Transverse colon (tissue), 4 donors: Measurements from ENCODE around the gene FAM13C.

Experiments
- CTCF ChIP-seq, 5 experiments: fragments of 200-600 bp in 3 of 5; fragments of 450-650 bp in 2 of 5; sonication (generic) in 3 of 5; IDR thresholded peaks; 1 replicate in 2 of 5; 2 replicates in 3 of 5; pipeline ENCODE4 v1.5.1; 2016 to 2017; ENCODE audit warnings: antibody characterized with exemption in 5 of 5, inconsistent platforms in 3 of 5, mild to moderate bottlenecking in 2 of 5, moderate library complexity in 1 of 5
- POLR2A ChIP-seq: fragments of 450-650 bp; IDR thresholded peaks from one replicate; pipeline ENCODE4 v1.6.1; 2016; ENCODE audit warnings: antibody characterized with exemption, mild to moderate bottlenecking, moderate library complexity
- POLR2AphosphoS5 ChIP-seq, 3 donors: sonication (generic); formaldehyde crosslinking; IDR thresholded peaks; one replicate each; pipeline ENCODE4 v1.6.1; 2016; ENCODE audit warnings: antibody characterized with exemption in 3 of 3

GRCh38 chr10:59227136-59227673 lies 135.1 kb downstream of the FAM13C start:
- TF ChIP-seq POLR2AphosphoS5 (IDR thresholded peaks at IDR 0.05) (no peak), CTCF (IDR thresholded peaks at IDR 0.05) (no peak), POLR2A (no peak)
